HG03196 (cell line): ENCODE data around the gene SELENOM.
"Not testable (repeated sequence)": the region's sequence is repeated elsewhere in the genome, so short reads cannot be mapped to it uniquely, and the experiment has no call there.

Experiments used
- ATAC-seq: cut with Tn5 transposase; IDR thresholded peaks from one replicate; pipeline ENCODE4 v1.9.1; 2021; ENCODE audit not compliant: unreplicated experiment

Gene SELENOM

DNA sequence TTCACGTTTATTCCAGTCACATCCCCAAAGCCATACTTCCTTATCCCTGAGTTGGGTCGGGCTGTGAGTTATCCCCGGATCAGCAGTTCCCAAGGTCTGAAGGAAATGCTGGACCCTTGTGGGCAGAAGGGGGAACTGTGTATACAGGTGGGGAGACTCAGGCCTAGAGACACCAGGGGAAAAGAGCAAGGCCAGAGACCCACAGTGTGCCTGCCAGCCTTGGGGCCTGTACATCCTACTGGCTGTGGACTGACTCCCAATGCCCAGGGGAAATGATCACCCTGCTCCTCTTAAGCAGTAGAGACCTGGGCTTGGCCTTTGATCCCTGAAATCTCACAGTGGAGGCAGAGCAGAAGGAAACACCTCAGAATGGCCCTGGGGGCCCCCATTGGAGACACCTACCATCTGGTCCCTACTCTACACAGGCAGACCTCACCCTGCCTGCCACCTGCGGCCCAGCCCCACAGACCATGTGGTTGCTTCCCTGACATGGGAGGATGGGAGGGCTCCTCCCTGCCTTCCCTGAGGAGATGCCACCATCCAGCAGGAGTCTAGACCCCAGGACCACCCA lies 1.3 kb downstream of the SELENOM start:
- no peak for ATAC-seq

DNA sequence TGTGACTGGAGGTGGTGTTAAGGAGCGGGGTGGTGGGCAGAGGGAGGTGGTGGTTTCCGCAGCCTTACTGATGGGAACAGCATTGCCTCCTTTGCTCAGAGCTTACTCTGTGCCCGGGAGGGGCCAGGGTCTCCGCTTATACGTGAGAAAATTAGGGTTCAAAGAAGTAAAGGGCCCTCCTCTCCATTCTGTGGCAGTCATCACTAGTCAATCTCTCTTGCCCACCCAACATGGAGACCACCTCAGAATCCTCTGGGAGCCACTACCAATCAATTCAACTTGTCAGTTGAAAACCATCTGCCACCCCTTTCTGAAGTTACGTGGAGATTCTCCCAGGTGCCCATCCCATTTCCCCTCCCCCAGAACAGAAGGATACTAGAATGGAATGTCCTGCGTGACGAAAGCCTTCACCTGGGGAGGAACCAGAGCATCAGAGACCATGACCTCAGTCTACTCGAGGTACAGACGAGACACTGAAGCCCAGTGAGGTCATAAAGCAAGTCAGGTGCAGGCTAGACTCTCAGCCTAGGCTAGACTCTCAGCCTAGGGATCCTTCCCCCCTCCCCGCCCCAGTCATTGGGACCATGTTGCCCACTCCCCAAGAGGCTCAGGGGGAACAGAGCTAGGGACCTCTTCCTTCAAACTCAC lies 2.0 kb downstream of the SELENOM start:
- ATAC-seq: no peak

DNA sequence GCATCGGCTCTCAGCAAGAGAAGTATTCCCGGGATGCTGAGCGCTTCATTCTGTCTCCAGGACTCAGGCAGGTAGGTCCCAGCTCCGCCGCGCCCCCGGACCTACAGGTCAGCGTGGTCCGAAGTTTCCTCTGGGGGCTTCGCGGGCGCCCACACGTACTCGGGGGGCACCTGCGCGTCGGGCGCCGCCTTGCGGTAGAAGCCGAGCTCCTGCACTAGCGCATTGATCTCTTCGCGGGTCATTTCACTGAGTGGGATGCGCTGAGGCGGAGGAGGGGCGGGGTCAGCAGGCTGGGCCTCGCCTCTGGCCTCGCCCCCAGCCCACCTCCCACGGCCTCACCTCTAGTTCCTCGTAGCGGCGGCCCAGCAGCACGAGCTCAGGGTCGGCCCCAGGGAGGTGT lies 2.5 kb downstream of the SELENOM start:
- ATAC-seq: no peak

DNA sequence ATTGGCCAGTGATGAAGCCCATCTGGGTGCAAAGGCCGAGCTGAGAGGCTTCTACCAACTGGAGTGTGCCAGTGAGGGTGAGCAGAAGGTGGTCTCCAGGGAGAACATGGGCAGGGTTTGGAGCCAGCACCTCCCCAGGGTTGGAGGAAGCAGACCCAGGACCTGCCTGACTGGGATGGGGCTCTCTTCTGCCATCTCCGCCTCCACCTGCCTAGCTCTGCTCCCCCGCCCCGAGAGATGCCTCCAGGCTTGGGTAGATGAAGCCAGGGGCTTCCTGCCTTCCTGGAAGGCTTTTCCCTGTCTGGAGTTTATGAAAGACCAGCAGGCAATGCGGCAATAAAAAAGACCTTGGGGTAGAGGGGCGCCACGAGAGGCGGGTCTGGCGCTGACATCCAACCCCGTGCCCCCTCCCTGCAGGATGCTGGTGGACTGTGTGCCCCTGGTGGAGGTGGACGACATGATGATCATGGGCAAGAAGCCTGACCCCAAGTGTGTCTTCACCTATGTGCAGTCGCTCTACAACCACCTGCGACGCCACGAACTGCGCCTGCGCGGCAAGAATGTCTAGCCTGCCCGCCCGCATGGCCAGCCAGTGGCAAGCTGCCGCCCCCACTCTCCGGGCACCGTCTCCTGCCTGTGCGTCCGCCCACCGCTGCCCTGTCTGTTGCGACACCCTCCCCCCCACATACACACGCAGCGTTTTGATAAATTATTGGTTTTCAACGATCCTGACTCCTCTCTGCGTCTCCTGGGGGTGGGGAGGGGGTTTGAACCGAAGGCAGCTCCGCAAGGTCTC lies 3.3 kb downstream of the SELENOM start:
- no peak for ATAC-seq

DNA sequence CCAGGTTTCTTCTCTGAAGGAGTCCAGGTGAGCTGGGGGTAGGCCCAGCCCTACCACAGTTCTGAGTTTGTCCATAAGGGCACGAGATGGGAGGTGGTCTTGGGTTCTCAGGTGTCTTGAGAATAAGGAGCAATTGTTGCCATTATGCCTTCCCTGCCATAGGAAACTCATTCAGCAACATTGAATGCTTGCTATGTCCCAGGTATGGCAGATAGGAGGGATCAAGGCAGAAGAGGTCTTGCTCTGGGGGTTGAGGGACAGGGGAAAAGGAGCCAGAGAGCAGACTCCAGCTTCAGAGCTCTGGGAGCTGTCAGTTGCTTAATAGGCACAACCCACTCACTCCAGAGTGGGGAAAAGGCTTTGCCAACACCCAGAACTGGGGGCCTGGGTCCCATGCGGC lies 4.3 kb downstream of the SELENOM start:
- ATAC-seq: no peak

DNA sequence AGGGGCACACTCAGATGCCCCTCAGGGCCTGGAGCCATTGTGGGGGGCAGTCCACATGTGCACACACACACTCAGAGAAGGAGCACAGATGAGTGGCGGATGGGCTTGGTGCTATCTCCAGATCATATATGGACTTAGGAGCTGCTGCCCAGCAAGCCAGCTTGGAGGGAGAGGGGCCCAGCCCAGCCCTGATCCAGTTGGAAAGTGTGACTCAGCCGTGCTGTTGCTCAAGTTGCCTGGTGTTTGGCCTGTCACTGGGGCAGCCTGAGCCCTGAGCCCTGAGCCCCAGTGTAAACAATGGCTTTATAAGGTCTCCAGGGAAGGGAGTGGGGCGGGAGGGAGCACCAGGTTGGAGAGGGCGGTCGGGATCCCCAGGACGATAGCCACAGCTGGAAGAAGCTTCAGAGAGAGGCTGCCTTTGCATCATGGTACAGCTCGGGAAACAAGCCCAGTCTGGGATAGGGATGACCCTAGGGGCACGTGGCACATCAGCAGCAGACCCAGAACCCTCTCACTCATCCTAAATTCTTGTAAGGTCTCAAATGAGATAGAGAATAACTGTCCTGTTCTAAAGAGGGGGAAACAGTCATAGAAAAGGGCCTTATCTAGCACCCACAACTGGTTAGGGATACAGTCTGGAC lies 4.8 kb downstream of the SELENOM start:
- no peak for ATAC-seq

DNA sequence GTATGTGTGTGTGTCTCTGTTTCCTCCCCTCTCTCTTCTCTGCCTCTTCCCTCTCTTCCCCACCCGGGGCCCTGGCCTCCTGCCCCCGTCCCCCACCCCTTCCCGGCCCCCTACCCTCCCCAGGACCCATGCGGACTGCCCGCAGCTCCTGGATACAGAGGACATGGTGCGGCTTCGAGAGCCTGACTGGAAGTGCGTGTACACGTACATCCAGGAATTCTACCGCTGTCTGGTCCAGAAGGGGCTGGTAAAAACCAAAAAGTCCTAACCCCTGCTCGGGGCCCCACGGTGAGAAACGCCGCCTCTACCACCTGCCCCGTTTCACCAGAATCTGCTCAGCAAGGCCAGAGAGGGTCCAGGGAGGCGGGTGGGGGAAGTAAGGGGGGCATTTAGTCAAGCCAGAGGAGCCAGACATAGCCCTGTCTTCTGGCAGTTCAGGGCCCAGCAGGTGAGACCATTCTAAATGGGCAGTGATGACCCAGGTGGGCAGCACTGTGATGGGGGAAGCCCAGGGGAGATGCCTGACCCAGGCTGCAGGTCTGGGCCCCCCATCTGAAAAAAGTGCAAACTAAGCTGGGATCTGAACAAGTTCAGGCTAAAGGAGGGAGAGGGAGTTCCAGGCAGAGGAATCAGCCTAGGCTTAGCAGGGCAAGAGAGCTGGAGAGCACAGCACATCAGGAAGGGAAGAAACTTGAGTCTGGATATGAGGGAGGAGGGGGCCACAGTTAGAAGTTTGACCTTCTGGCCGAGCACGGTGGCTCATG lies 6.4 kb downstream of the SELENOM start:
- ATAC-seq: no peak

DNA sequence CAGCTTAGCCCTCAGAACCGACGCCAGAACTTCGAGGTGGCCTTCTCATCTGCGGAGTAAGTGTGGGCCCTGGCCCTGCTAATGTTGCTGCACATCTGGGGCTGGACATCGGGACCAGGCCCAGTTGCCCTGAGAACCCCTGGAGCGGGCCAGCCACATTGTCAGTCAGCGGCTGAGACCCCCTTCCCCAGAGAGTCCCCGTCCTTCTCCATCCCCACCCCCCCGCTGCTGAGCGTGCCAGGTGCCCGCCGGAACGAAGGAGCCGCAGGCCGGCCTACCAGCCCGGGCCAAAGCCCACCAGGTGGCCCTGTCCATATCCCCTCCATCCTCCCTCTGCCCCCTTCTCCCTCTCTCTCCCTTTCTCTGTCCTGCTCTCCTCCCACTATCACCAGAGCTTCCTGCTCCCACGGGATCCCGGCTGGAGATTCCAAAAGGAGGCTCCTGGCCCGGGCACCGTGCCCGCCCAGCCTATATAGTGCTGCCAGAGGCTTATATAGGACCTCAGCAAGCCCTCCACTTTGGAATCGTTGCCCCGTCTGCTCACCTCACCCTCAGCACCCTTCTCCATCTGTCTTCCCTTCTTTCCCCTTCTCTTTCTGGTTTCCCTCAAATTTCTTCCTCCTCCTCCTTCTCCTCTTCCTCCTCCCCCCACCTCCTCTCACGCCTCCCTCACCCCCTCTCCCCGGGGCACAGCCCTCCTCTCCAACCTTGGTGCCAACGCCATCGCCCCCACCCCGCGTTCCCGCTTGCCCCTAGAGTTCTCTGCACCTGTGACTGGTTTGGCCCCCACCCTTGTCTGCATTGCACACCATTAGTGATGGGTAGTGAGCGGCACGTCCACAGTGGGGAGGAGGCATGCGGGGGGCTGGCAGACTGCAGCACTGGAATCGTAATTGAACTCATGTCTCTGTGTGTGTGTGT lies 7.3 kb downstream of the SELENOM start:
- ATAC-seq: no peak

DNA sequence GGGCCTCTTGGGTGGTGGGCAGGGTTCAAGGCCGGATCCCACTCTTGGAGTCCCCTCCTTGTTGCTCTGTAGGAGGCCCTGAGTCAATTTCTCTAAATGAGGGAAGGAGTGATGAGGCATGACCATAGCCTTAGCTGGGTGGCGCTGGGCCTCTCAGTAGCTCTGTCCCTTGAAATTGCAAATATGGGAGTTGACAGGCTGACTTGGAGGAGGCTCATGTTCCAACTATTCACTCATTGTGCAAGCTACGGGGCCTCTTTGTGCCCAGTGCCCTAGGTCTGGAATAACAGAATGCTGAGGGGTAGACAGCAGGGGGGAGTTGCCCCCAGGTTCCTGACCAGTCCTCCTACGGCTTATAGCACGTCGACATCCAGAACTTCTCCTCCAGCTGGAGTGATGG lies 8.0 kb downstream of the SELENOM start:
- ATAC-seq: no peak

DNA sequence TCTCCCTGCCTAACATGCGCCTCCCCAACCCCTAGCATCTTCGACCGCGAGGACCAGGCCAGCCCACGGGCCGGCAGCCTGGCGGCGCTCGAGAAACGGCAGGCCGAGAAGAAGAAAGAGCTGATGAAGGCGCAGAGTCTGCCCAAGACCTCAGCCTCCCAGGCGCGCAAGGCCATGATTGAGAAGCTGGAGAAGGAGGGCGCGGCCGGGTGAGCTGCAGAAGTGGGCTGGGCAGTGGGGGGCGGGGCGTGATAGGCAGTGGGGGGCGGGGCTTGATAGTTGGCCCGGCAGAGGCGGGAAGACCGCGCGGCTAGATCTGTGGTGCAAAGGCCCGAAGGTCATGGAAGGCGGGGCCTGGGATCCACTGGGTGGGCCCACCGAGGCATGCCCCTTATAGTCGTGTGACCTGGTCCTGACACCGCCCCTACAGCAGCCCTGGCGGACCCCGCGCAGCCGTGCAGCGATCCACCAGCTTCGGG lies 8.7 kb downstream of the SELENOM start:
- no peak for ATAC-seq

DNA sequence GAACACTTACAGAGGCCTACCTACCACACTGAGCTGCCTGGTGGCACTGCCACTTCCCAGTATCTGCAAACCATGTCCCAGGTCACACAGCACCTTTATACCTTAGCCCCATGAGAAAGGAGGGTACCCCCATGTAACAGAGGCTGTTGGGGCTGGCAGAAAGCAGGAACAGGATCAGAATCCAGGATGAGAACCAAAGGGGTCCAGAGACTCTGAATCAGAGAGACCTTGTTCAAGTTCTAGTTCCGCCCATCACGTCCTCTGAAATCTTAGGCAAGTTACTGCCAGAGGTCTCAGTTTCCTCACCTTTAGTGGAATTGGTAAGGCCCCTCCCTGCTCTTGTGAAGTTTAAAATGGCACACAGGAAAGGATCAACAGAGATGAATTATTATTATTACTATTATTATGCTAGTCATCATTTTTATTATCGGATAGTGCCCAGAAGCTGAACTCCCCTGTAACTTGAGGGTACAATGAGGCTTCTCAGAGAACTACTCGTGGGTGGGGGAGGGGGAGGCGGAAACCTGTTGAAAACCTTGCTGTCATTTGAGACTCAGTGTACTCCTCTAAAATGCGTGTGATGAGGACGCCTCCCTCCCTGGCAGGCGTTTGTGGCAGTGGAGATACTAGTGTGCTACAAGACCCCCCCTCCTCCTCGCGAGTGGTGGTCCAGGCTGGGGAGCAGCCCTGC lies 9.3 kb downstream of the SELENOM start:
- ATAC-seq: no peak

DNA sequence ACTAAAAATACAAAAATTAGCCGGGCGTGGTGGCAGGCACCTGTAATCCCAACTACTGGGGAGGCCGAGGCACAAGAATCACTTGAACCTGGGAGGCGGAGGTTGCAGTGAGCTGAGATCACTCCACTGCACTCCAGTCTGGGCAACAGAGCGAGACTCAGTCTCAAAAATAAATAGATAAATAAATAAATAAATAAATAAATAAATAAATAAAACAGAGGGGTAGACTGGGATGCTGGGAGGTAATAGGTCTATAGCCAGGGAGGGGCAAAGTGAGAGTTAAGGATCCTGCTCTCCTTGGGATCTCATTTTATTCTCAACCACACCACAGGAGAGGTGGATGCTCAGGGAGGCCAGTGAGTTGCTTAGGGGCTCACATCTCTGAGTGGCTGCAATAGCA lies 9.8 kb downstream of the SELENOM start:
- ATAC-seq: not testable (repeated sequence)

DNA sequence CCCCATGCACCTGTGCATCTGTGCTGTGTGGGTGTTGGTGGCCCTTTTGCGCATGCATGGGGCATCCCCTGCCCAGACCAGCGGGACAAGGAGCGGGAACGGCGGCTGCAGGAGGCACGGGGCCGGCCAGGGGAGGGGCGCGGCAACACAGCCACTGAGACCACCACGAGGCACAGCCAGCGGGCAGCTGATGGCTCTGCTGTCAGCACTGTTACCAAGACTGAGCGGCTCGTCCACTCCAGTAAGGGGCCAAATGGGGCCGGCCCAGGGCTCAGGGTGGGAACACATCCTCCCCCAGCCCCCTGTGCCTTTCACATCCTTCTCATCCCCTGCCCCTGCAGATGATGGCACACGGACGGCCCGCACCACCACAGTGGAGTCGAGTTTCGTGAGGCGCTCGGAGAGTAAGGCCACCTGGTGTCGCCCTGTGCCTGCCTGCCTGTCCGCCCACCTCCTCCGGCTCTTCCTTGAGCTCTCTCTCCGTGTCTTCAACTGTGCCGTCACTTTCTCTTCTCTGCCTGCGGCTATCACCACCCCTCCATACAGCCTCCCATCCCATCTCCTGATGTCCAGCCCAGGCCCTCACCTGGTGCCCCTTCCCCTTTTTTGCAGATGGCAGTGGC lies 10.6 kb downstream of the SELENOM start:
- no peak for ATAC-seq

DNA sequence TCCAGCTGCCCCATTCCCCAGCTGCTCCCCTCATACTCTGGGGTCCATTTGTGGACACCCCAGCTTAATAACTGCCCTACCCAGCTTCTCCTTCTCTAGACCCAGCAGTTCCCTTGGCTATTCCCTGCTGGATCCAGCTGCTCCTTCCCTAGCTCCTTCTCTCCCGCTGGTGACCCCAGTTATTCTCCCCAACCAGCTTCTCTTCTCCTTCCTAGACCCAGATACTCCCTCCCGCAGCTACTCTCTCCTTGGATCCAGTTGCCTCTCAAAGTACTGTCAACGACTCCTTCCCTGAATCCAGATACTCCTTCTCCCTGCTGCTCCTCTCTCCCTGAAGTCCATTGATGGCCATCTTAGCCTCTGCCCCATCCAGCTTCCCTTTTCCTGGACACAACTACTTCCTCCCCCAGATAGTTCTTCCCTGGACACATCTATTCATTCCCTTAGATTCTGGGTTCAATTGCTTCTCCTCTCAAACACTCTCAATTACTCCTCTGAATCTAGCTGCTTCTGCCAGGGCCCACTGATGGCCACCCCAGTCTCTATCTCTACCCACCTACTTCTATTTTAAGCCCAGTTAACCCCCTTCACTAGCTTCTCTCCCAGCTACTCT lies 11.6 kb downstream of the SELENOM start:
- no peak for ATAC-seq

DNA sequence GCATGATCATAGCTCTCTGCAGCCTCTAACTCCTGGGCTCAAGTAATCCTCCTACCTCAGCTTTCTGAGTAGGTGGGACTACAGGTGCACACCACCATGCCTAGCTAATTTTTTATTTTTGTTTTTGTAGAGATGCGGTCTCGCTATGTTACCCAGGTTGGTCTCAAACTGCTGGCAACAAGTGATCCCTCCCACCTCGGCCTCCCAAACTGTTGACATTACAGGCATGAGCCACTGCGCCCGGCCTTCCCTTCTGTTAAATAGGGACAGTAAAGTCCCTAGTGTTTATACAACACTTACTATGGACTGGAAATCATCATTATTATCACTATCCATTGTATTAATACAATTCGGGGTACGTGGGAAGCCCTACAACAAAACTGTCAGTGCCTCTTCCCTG lies 12.6 kb downstream of the SELENOM start:
- no peak for ATAC-seq

DNA sequence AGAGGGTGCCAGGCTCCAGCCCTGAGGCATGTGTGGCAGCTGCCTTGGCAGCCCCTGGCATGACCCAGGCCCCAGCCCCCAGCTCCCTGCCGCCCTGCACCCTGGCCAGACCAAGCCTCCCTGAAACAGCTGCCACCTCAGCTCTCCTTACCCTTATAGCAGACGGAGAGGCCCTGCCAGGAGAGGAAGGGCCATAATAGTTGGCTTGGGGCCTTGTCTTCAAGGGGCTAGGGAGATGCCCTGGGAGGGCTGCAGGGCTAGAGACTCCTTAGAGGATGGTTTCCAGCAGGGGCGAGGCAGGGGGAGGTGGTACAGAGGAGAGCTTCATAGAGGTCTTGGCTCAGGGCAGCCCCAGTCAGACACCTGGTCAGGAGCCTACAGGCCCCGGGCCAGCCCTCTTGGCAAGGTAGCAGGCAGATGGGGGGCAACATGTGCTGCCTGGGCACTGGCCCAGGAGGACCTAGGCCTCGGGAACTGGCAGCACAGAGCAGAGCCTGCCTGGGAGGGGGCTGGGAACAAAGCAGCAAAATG lies 13.3 kb downstream of the SELENOM start:
- no peak for ATAC-seq

DNA sequence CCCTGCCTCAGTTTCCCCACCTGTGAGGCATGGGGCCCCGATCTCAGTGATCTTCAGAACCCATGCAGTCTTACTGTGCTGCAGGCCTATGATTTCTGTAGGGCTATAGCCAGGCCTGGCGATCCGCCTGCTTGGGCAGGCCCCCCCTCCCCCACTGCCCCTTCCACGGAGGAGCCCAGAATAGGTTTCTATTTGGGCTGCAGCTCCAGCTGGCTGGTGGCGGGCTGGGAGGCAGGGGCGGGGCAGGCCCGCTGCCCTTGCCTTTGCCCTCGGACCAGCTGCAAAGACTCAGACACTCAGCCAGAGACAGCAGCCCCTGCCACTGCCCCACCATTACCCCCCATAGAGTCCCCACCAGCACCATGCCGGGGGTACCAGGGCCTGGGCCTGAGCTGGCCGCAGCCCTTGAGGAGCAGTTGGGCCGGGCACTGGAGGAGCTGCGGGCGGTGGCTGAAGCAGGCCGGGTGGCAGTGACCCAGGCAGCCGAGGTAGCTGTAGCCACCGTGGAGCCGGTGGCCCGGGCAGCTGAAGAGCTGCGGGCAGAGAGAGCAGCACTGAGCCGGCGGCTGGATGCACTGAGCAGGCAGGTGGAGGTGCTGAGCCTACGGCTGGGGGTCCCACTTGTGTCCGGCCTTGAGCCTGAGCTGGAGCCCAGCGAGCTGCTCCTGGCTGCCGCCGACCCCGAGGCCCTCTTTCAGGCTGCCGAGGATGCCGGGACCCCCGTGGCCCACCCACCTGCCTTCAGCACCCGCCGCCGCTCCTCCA lies 14.1 kb downstream of the SELENOM start:
- ATAC-seq: no peak

DNA sequence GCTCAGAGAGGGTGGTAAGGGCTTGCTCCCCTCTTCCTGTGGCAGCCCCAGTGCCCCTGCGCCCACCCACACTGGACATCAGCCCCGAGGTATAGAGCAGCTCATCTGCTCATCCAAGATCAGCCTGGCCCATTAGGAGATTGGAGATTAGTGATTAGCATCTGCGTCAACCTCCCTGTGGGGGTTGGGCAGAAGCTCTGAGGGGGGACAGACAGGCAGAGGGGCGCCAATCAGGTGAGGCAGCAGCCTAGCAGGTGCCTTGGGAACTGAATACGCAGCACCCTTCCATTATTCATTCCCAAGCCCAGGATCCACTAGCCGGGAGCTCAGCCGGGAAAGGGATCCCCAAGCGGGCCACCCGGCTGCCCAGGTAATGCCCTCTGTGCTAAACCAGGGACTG lies 15.2 kb downstream of the SELENOM start:
- no peak for ATAC-seq
